GM13977 (cell line): ENCODE data around the gene MAP1S.

Source experiments
- DNase-seq: peaks from one replicate; pipeline ENCODE4 v3.0.0; 2012; ENCODE audit warnings: low spot score
- in situ Hi-C: fragments of 300-500 bp; cut with MboI; formaldehyde crosslinking; loops from one replicate; pipeline ENCODE4 v1.12.0; 2022; ENCODE audit warnings: low sequenced_read_pairs, low pct_unique_long_range_greater_than_20kb, mixed read lengths, inconsistent platforms; ENCODE audit not compliant: unreplicated experiment
- TF ChIP-seq, protein P1 (sequence below): IDR thresholded peaks from 2 replicates; pipeline ENCODE4 v1.5.1; 2012; ENCODE audit warnings: mild to moderate bottlenecking, control low read depth; ENCODE audit not compliant: insufficient read depth; ENCODE audit errors: extremely low read depth, missing control alignments

MAP1S gene

DNA sequence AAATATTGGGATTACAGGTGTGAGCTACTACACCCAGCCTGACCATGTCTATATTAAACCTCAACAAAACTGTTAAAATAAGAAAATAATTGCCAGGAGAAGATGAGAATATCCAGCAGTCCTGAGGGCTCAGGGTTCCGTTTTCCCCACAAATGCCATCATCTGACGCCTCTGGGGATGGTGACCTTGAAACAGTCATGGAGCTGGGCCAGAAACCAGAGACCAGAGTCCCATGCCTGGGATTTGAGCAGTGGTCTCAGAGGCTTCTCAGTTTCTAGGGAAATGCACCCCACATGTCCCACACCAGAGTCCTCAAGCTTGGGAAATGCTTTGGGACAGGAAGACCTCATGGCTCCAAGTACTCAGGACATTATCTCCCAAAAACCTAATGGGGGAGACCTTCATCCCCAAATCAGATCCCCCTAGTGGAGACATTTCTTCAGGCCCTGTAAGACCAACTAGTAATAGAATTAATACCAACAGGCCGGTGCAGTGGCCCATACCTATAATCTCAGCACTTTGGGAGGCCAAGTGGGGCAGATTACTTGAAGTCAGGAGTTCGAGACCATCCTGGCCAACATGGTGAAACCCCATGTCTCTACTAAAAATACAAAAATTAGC lies 2.9 kb upstream of the MAP1S start:
- in situ Hi-C loops: loop anchor here (10.0 kb wide), 1 partner anchor 58 kb away; no protein-coding TSS in a partner anchor
- TF ChIP-seq, protein P1, sequence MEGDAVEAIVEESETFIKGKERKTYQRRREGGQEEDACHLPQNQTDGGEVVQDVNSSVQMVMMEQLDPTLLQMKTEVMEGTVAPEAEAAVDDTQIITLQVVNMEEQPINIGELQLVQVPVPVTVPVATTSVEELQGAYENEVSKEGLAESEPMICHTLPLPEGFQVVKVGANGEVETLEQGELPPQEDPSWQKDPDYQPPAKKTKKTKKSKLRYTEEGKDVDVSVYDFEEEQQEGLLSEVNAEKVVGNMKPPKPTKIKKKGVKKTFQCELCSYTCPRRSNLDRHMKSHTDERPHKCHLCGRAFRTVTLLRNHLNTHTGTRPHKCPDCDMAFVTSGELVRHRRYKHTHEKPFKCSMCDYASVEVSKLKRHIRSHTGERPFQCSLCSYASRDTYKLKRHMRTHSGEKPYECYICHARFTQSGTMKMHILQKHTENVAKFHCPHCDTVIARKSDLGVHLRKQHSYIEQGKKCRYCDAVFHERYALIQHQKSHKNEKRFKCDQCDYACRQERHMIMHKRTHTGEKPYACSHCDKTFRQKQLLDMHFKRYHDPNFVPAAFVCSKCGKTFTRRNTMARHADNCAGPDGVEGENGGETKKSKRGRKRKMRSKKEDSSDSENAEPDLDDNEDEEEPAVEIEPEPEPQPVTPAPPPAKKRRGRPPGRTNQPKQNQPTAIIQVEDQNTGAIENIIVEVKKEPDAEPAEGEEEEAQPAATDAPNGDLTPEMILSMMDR: no peak
- DNase-seq: no peak

GRCh38 chr19:17718550-17718946 lies 732 bp upstream of the MAP1S start:
- no peak for DNase-seq
- TF ChIP-seq, protein P1: no peak
- in situ Hi-C loops: loop anchor here (10.0 kb wide), 1 partner anchor 56 kb away; no protein-coding TSS in a partner anchor

DNA sequence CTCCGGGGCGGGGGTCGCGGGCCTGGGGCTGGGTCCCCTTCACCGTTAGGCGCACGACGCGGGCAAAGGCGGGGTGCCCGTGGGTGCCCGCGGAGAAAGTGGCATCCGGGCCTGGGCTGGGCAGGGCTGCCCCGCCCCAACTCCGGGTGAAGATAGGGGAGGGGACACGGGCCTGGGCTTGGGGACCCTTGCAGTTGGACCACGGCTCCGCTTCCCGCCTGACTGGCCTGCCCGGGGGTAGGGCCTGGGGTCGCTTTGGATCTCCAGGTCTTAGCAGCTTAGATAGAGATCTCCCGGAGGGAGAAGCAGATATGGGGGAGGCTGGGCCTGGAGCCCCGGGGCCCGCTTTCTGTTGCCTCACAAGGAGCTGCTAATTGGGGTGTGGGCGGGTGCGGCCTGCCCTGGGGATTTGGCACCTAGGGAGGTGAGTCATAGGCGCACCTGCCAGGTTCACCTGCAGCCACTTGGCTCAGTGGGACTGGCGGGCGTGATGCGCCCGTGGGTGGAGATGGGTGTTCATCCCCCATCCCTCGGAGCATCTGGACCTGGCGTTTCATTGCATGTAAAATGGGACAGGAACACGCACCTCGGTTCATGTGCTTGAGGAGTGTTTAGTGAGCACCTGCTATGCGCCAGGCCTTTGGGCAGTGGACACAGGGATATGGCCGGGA lies 585 bp downstream of the MAP1S start:
- in situ Hi-C loops: loop anchor here (10.0 kb wide), 1 partner anchor 55 kb away; no protein-coding TSS in a partner anchor
- TF ChIP-seq, protein P1: no peak
- DNase-seq: no peak

DNA sequence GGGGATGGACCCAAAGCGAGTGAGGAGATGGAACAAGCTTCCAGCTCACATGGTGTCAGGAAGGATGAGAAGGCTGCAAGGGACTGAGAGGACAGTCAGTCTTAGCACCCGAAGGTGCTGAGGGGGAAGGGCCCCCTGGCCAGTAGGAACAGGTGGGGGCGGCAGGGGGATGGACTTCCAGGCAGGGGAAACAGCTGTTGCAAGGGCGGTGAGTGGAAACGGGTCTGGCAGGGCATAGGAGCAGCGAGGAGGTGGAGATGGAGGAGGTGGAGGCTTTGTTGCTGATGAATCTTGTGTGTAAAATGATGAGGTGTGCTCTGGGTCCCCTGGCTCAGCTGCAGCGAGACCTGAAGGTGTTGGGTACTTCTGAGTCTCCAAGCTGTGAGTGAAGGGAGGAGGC lies 1.2 kb downstream of the MAP1S start:
- TF ChIP-seq, protein P1: no peak
- no peak for DNase-seq
- in situ Hi-C loops: no loop called here

- no peak for DNase-seq
- in situ Hi-C loops: no loop called here
- TF ChIP-seq, protein P1: no peak
Measured at GRCh38 chr19:17721111-17721628, 1.9 kb downstream of the MAP1S start.

DNA sequence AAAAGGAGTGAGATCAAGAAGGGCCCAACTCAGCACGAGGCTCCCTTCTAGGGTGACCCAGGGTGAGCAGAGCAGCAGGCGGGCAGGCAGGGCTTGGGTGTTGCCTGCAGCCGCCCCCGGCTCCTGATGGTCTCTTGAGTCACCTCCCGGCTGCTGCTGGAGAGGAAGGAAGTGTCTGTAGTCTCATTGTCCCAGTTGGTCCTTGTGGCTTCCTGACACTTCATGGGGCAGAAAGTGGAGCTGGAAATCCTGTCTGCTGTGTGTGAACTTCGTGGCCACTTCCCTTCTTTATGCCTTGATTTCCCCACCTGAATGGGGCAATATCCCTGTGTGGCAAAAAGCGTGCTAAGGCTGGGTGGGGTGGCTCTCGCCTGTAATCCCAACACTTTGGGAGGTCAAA lies 2.5 kb downstream of the MAP1S start:
- TF ChIP-seq, protein P1: no peak
- no peak for DNase-seq
- in situ Hi-C loops: no loop called here
